ENCODE measurements around the gene LHPP. TPM values are rescaled to one million over a fixed set of nuclear protein-coding genes. Genes with fewer than 3 reads are reported as not detected.
"Not testable (repeated sequence)": the region's sequence is repeated elsewhere in the genome, so short reads cannot be mapped to it uniquely, and the experiment has no call there.

LHPP gene
- total and polyA plus RNA-seq, 8 donors, result 8.5 to 48.7 (median 17.0) TPM

- no peak for DNase-seq
- WGBS, 5 donors, result 90 to 97% (median 91%) methylated on average over 11 of the region's 11 CpGs
- no peak overlapping the region for H3K4me3 ChIP-seq
- H3K4me1 ChIP-seq, result peaks cover 12 to 27% (median 20%) of the 10 kb centered on the region in 4 donors
- intact Hi-C loops (cut with DNase I; ENCODE audit: low total_unique reads), result no loop called here
- peak overlapping the region in 1 of 5 donors; percentile 68 for H3K27ac ChIP-seq
- TF ChIP-seq POLR2A (IDR thresholded peaks at IDR 0.05) (no peak), POLR2AphosphoS5 (IDR thresholded peaks at IDR 0.05) (no peak), EP300 (IDR thresholded peaks at IDR 0.05) (no peak), CTCF (IDR thresholded peaks at IDR 0.05) (no peak)
- H3K36me3 ChIP-seq, result no peaks in the 10 kb centered on the region
- H3K27me3 ChIP-seq, result no peaks in the 10 kb centered on the region
- H3K9me3 ChIP-seq, result peaks cover 0 to 6% (median 0%) of the 10 kb centered on the region in 4 donors
These were observed 126.2 kb downstream of the LHPP start for GRCh38 chr10:124587811-124588211.

GRCh38 chr10:124588341-124588735 lies 126.7 kb downstream of the LHPP start:
- H3K9me3 ChIP-seq; H3K36me3 ChIP-seq; DNase-seq; intact Hi-C loops (cut with DNase I; ENCODE audit: low total_unique reads); H3K27me3 ChIP-seq; H3K4me3 ChIP-seq: not testable (repeated sequence)
- WGBS, 5 donors, result 71 to 91% (median 79%) methylated on average over 6 of the region's 6 CpGs
- Histone ChIP-seq H3K27ac (peak overlapping the region in 2 of 5 donors; percentile 51 to 68), H3K4me1 (peaks cover 12 to 27% (median 20%) of the 10 kb centered on the region in 4 donors)

- peak; percentile 37 to 90 for DNase-seq
- Histone ChIP-seq H3K27ac (peak overlapping the region in 3 of 5 donors; percentile 51 to 68 (median 58)), H3K4me3 (peak overlapping the region in 2 of 4 donors; percentile 3 to 15), H3K36me3 (no peaks in the 10 kb centered on the region), H3K4me1 (peaks cover 12 to 27% (median 20%) of the 10 kb centered on the region in 4 donors), H3K27me3 (no peaks in the 10 kb centered on the region), H3K9me3 (peaks cover 0 to 6% (median 0%) of the 10 kb centered on the region in 4 donors)
- TF ChIP-seq CTCF (IDR thresholded peaks at IDR 0.05), result no peak
- TF ChIP-seq POLR2AphosphoS5 (IDR thresholded peaks at IDR 0.05), result no peak
- no peak for TF ChIP-seq EP300 (IDR thresholded peaks at IDR 0.05)
- TF ChIP-seq POLR2A (IDR thresholded peaks at IDR 0.05), result no peak
- 7 to 18% (median 13%) methylated on average over 14 to 15 of the region's 15 CpGs for WGBS, 5 donors
- intact Hi-C loops (cut with DNase I; ENCODE audit: low total_unique reads), result no loop called here
These were observed 127.3 kb downstream of the LHPP start for GRCh38 chr10:124588736-124589490.

- intact Hi-C loops (cut with DNase I; ENCODE audit: low total_unique reads), result no loop called here
- peak overlapping the region in 4 of 5 donors; percentile 37 to 68 (median 54) for H3K27ac ChIP-seq
- peaks cover 12 to 27% (median 20%) of the 10 kb centered on the region in 4 donors for H3K4me1 ChIP-seq
- H3K27me3 ChIP-seq, result no peaks in the 10 kb centered on the region
- peak; percentile 73 to 84 for DNase-seq
- no peak for TF ChIP-seq POLR2A (IDR thresholded peaks at IDR 0.05)
- TF ChIP-seq POLR2AphosphoS5 (IDR thresholded peaks at IDR 0.05), result no peak
- TF ChIP-seq EP300 (IDR thresholded peaks at IDR 0.05), result no peak
- no peak for TF ChIP-seq CTCF (IDR thresholded peaks at IDR 0.05)
- H3K4me3 ChIP-seq, result peak overlapping the region; percentile 3 to 15 (median 12)
- H3K9me3 ChIP-seq, result peaks cover 0 to 6% (median 0%) of the 10 kb centered on the region in 4 donors
- 25 to 52% (median 34%) methylated on average over 18 to 24 of the region's 24 CpGs for WGBS, 5 donors
- H3K36me3 ChIP-seq, result no peaks in the 10 kb centered on the region
These were observed 127.9 kb downstream of the LHPP start for GRCh38 chr10:124589491-124590041.
